GM23338 (cell line): ENCODE data around the gene MBD3L2.

ENCODE experiments used
- CREB1 ChIP-seq: fragments of 250-450 bp; sonication (Bioruptor Pico); IDR thresholded peaks from 2 replicates; pipeline ENCODE4 v1.5.0; 2020; ENCODE audit warnings: low read depth, mild to moderate bottlenecking, moderate library complexity
- NANOG ChIP-seq: IDR thresholded peaks from 2 replicates; pipeline ENCODE4 v1.6.1; 2016; ENCODE audit warnings: antibody characterized with exemption, borderline replicate concordance
- POLR2AphosphoS5 ChIP-seq: IDR thresholded peaks from 2 replicates; pipeline ENCODE4 v1.6.1; 2016; ENCODE audit warnings: antibody characterized with exemption, low read depth
- STAT1 ChIP-seq: IDR thresholded peaks from one replicate; pipeline ENCODE4 v1.6.1; 2016; ENCODE audit warnings: antibody characterized with exemption; ENCODE audit not compliant: unreplicated experiment
- TF ChIP-seq, protein P1 (sequence below), 2 experiments: fragments of 200-600 bp in 1 of 2; sonication (generic) in 1 of 2; conservative IDR thresholded peaks; 2 replicates each; pipeline versions ENCODE4 v1.5.1 to v1.6.1; 2016 to 2017; ENCODE audit warnings: antibody characterized with exemption in 2 of 2, low read depth in 2 of 2, mild to moderate bottlenecking in 2 of 2, moderate library complexity in 1 of 2

DNA sequence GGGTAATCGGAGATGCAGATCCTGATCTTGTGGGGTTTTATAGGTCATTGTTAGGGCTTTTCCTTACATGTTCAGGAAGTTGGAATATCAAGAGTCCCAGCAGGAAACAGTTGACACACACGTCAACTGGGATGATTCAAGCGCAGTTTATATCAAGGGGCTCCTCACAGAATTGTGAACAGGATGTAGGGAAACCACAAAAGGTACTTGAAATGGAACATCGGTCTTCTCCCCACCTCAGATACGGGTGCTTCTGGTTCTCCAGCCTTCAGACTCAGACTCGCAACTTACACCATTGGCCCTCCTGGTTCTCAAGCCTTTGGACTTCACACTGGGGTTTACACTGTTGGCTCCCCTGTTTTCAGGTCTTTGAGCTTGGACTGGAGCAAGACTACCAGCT is 39.9 kb downstream of the MBD3L2 start:
- no peak for TF ChIP-seq CREB1
- no peak for TF ChIP-seq POLR2AphosphoS5
- TF ChIP-seq STAT1, result no peak
- TF ChIP-seq, protein P1, sequence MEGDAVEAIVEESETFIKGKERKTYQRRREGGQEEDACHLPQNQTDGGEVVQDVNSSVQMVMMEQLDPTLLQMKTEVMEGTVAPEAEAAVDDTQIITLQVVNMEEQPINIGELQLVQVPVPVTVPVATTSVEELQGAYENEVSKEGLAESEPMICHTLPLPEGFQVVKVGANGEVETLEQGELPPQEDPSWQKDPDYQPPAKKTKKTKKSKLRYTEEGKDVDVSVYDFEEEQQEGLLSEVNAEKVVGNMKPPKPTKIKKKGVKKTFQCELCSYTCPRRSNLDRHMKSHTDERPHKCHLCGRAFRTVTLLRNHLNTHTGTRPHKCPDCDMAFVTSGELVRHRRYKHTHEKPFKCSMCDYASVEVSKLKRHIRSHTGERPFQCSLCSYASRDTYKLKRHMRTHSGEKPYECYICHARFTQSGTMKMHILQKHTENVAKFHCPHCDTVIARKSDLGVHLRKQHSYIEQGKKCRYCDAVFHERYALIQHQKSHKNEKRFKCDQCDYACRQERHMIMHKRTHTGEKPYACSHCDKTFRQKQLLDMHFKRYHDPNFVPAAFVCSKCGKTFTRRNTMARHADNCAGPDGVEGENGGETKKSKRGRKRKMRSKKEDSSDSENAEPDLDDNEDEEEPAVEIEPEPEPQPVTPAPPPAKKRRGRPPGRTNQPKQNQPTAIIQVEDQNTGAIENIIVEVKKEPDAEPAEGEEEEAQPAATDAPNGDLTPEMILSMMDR (conservative IDR thresholded peaks at IDR 0.05; ENCODE audit: low read depth in 2 of 2), result no peak
- TF ChIP-seq NANOG, result no peak
